ENCODE measurements around the gene NXT1.

DNA sequence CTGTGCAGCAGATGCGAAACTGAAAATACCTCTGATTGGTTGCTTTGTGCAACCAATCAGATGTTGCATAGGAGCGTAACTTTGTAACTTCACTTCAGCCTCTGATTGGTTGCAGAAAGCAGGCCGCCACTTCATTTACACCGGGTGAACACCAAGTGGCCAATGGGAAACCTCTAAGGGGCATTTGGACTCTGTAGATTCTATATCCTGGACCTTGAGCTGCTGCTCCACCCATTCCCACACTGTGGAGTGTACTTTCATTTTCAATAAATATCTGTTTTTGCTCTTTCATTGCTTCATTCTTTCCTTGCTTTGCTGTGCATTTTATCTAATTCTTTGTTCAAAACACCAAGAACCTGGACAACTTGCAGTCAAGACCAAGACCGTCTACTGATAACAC, 14.1 kb upstream of the NXT1 start:
- TF ChIP-seq, protein P1, sequence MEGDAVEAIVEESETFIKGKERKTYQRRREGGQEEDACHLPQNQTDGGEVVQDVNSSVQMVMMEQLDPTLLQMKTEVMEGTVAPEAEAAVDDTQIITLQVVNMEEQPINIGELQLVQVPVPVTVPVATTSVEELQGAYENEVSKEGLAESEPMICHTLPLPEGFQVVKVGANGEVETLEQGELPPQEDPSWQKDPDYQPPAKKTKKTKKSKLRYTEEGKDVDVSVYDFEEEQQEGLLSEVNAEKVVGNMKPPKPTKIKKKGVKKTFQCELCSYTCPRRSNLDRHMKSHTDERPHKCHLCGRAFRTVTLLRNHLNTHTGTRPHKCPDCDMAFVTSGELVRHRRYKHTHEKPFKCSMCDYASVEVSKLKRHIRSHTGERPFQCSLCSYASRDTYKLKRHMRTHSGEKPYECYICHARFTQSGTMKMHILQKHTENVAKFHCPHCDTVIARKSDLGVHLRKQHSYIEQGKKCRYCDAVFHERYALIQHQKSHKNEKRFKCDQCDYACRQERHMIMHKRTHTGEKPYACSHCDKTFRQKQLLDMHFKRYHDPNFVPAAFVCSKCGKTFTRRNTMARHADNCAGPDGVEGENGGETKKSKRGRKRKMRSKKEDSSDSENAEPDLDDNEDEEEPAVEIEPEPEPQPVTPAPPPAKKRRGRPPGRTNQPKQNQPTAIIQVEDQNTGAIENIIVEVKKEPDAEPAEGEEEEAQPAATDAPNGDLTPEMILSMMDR (conservative IDR thresholded peaks at IDR 0.05; ENCODE audit: low read depth, low read length) = no peak
- TF ChIP-seq RFX5 (IDR thresholded peaks at IDR 0.05; ENCODE audit: low read depth, low read length) (no peak), BHLHE40 (IDR thresholded peaks at IDR 0.05; ENCODE audit: low read depth, low read length) (no peak), FOS (IDR thresholded peaks at IDR 0.05; ENCODE audit: low read depth, low read length) (no peak), CEBPB (IDR thresholded peaks at IDR 0.05; ENCODE audit: low read depth, low read length) (no peak), MAFK (IDR thresholded peaks at IDR 0.05; ENCODE audit: low read depth, low read length) (no peak), POLR2A (IDR thresholded peaks at IDR 0.05; ENCODE audit: low read depth, low read length) (no peak)
- TF ChIP-seq, protein P2, sequence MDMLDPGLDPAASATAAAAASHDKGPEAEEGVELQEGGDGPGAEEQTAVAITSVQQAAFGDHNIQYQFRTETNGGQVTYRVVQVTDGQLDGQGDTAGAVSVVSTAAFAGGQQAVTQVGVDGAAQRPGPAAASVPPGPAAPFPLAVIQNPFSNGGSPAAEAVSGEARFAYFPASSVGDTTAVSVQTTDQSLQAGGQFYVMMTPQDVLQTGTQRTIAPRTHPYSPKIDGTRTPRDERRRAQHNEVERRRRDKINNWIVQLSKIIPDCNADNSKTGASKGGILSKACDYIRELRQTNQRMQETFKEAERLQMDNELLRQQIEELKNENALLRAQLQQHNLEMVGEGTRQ (IDR thresholded peaks at IDR 0.05; ENCODE audit: low read depth, low read length) = no peak

Data from IMR-90 (cell line).